Mesenchymal stem cell (in vitro differentiated cells and primary cell): ENCODE results near the gene R3HDM4.

Experiments
- DNase-seq: peaks from one replicate; pipeline ENCODE4 v3.0.0-alpha.2; 2013
- H2AFZ ChIP-seq: one replicate; pipeline ENCODE4 v1.6.1; 2013; ENCODE audit warnings: low read depth, mild to moderate bottlenecking, control low read depth, inconsistent platforms, low read length, moderate library complexity
- H2AK5ac ChIP-seq: 2 replicates; pipeline ENCODE4 v1.6.1; 2013; ENCODE audit warnings: low read length, moderate library complexity, mild to moderate bottlenecking, inconsistent platforms; ENCODE audit not compliant: severe bottlenecking
- H2BK120ac ChIP-seq: one replicate; pipeline ENCODE4 v1.6.1; 2013; ENCODE audit warnings: low read depth, mild to moderate bottlenecking, inconsistent platforms, low read length, moderate library complexity
- H2BK12ac ChIP-seq, 2 experiments: one replicate each; pipeline ENCODE4 v1.6.1; 2013; ENCODE audit warnings: inconsistent platforms in 2 of 2, low read length in 2 of 2, mild to moderate bottlenecking in 2 of 2, moderate library complexity in 2 of 2, control low read depth in 1 of 2
- H2BK15ac ChIP-seq: one replicate; pipeline ENCODE4 v1.6.1; 2013; ENCODE audit warnings: mild to moderate bottlenecking, low read depth, inconsistent platforms; ENCODE audit not compliant: poor library complexity, severe bottlenecking
- H2BK5ac ChIP-seq: 2 replicates; pipeline ENCODE4 v1.6.1; 2013; ENCODE audit warnings: low read depth, mild to moderate bottlenecking, low read length, control low read depth, inconsistent platforms; ENCODE audit not compliant: poor library complexity, severe bottlenecking
- H3K14ac ChIP-seq, 2 experiments: one replicate each; pipeline ENCODE4 v1.6.1; 2013; ENCODE audit warnings: inconsistent platforms in 2 of 2, low read length in 2 of 2, control low read depth in 1 of 2, mild to moderate bottlenecking in 1 of 2, moderate library complexity in 1 of 2
- H3K18ac ChIP-seq, 2 experiments: one replicate each; pipeline ENCODE4 v1.6.1; 2013; ENCODE audit warnings: inconsistent platforms in 2 of 2, low read length in 2 of 2, control low read depth in 1 of 2, low read depth in 1 of 2, mild to moderate bottlenecking in 1 of 2
- H3K23ac ChIP-seq, 2 experiments: one replicate each; pipeline ENCODE4 v1.6.1; 2013; ENCODE audit warnings: inconsistent platforms in 2 of 2, low read length in 2 of 2, mild to moderate bottlenecking in 2 of 2, moderate library complexity in 2 of 2, control low read depth in 1 of 2
- H3K27ac ChIP-seq: 2 replicates; pipeline ENCODE4 v1.5.1; 2013; ENCODE audit warnings: mild to moderate bottlenecking, moderate library complexity, low read length, control low read depth, inconsistent platforms; ENCODE audit not compliant: poor library complexity, severe bottlenecking
- H3K27me3 ChIP-seq, 2 experiments: 2 replicates each; pipeline versions ENCODE4 v1.6.1 to v1.7.0; 2013; ENCODE audit warnings: low read length in 2 of 2, mild to moderate bottlenecking in 2 of 2, moderate library complexity in 2 of 2, control low read depth in 1 of 2, inconsistent platforms in 1 of 2; ENCODE audit not compliant: control insufficient read depth in 1 of 2, insufficient read depth in 1 of 2
- H3K36me3 ChIP-seq, 2 experiments: 2 replicates each; pipeline versions ENCODE4 v1.6.1 to v1.7.0; 2013; ENCODE audit warnings: low read length in 2 of 2, control low read depth in 1 of 2, inconsistent platforms in 1 of 2, low read depth in 1 of 2, mild to moderate bottlenecking in 1 of 2; ENCODE audit not compliant: insufficient read depth in 2 of 2, control insufficient read depth in 1 of 2
- H3K4ac ChIP-seq, 2 experiments: one replicate each; pipeline ENCODE4 v1.6.1; 2013; ENCODE audit warnings: inconsistent platforms in 2 of 2, low read length in 2 of 2, mild to moderate bottlenecking in 2 of 2, moderate library complexity in 2 of 2, control low read depth in 1 of 2, low read depth in 1 of 2
- H3K4me1 ChIP-seq: 2 replicates; pipeline ENCODE4 v1.6.1; 2013; ENCODE audit warnings: low read depth, low read length, control low read depth; ENCODE audit not compliant: control insufficient read depth, insufficient read depth
- H3K4me2 ChIP-seq: 2 replicates; pipeline ENCODE4 v1.6.1; 2013; ENCODE audit warnings: low read length, mild to moderate bottlenecking, inconsistent platforms; ENCODE audit not compliant: poor library complexity, severe bottlenecking
- H3K4me3 ChIP-seq, 2 experiments: 2 replicates each; pipeline versions ENCODE4 v1.5.1 to v1.7.0; 2013; ENCODE audit warnings: low read length in 2 of 2, mild to moderate bottlenecking in 2 of 2, control low read depth in 1 of 2, low read depth in 1 of 2; ENCODE audit not compliant: insufficient read depth in 1 of 2
- H3K79me1 ChIP-seq: replicated peaks from 2 replicates; pipeline ENCODE4 v1.6.1; 2013; ENCODE audit warnings: mild to moderate bottlenecking, control low read depth, low read length, inconsistent platforms; ENCODE audit not compliant: poor library complexity, severe bottlenecking
- H3K9ac ChIP-seq: 2 replicates; pipeline ENCODE4 v1.7.0; 2013; ENCODE audit warnings: mild to moderate bottlenecking, low read length, moderate library complexity
- H3K9me3 ChIP-seq: 2 replicates; pipeline ENCODE4 v1.7.0; 2013; ENCODE audit warnings: mild to moderate bottlenecking, low read length; ENCODE audit not compliant: control insufficient read depth
- H4K8ac ChIP-seq: one replicate; pipeline ENCODE4 v1.6.1; 2013; ENCODE audit warnings: inconsistent platforms, mild to moderate bottlenecking, low read length, moderate library complexity
- H4K91ac ChIP-seq: one replicate; pipeline ENCODE4 v1.6.1; 2013; ENCODE audit warnings: mild to moderate bottlenecking, low read length, inconsistent platforms
- WGBS: methylation state at CpG from one replicate; pipeline ENCODE4 v1.1.7; 2013; ENCODE audit warnings: mixed read lengths; 5-methylcytosine and 5-hydroxymethylcytosine counted together

R3HDM4 gene

DNA sequence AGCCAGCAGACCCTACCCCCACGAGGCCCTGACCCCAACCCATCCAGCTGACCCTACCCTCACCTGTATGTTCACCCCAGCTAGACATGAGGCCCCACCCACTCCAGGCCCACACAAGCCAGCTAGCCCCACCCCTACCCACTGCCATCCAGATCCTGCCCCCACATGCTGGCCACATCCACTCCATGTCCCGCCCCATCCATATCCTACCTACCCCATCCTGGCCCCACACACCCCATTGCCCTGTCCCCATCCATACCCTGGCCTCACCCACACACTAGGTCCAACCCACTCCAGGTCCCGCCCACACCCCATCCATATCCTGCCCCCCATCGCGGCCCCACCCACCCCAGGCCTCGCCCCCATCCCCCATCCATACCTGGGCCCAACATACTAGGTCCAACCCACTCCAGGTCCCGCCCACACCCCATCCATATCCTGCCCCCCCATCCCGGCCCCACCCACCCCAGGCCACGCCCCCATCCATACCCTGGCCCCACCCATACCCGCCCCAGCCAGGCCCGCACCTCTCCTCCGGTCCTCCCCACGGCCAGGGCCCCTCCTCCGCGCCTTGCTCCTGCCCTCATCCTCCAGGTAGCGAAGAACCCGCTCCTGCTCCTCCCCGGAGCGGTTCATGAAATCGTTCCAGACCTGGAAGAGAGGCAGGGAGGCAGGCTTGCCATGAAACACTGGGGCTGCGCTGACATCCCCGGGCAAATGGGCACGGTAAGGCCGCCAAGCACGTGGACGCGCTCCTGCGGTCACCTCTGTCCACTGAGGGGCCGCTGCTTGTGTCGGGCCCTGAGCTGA, 12.5 kb downstream of the R3HDM4 start:
- Histone ChIP-seq H3K9me3 (no peaks in the 10 kb centered on the region), H2AFZ (no peak overlapping the region), H2BK120ac (no peak overlapping the region), H4K91ac (no peak overlapping the region), H3K36me3 (peaks cover 26 to 69% of the 10 kb centered on the region in 2 experiments), H3K23ac (no peak overlapping the region), H3K4me1 (peaks cover 25% of the 10 kb centered on the region), H3K14ac (no peak overlapping the region), H3K9ac (no peak overlapping the region), H4K8ac (peak overlapping the region; percentile 64), H3K4ac (no peak overlapping the region), H2BK5ac (no peak overlapping the region), H3K27me3 (no peaks in the 10 kb centered on the region), H3K18ac (no peak overlapping the region), H3K4me3 (no peak overlapping the region), H2BK12ac (no peak overlapping the region), H2BK15ac (peak overlapping the region; percentile 90), H2AK5ac (no peak overlapping the region), H3K79me1 (peaks cover 30% of the 10 kb centered on the region), H3K27ac (no peak overlapping the region), H3K4me2 (no peak overlapping the region)
- DNase-seq = no peak
- WGBS = 92% methylated on average over 25 of the region's 30 CpGs

DNA sequence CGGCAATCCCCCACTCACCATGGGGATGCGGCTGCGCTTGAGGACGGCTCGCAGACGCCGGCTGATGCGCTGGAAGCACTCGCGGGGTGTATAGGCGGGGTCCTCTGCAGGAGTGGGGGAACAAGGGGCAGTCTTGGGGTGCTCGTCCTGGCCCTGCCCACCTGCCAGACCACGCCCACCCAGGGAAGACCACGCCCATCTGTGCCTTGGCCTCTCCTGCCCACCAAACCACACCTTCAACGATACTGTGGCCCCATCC, 13.0 kb downstream of the R3HDM4 start:
- no peak for DNase-seq
- H3K36me3 ChIP-seq = peaks cover 26 to 69% of the 10 kb centered on the region in 2 experiments
- H2BK5ac ChIP-seq = no peak overlapping the region
- no peak overlapping the region for H3K4ac ChIP-seq
- peaks cover 26% of the 10 kb centered on the region for H3K4me1 ChIP-seq
- H3K14ac ChIP-seq = no peak overlapping the region
- H4K91ac ChIP-seq = no peak overlapping the region
- H3K9me3 ChIP-seq = no peaks in the 10 kb centered on the region
- H3K9ac ChIP-seq = no peak overlapping the region
- H3K79me1 ChIP-seq = peaks cover 31% of the 10 kb centered on the region
- no peak overlapping the region for H4K8ac ChIP-seq
- H2AK5ac ChIP-seq = no peak overlapping the region
- H2BK120ac ChIP-seq = no peak overlapping the region
- H3K27ac ChIP-seq = no peak overlapping the region
- no peaks in the 10 kb centered on the region for H3K27me3 ChIP-seq
- no peak overlapping the region for H3K4me3 ChIP-seq
- WGBS = 93% methylated on average over 15 of the region's 15 CpGs
- no peak overlapping the region for H2BK12ac ChIP-seq
- no peak overlapping the region for H3K4me2 ChIP-seq
- H3K18ac ChIP-seq = no peak overlapping the region
- no peak overlapping the region for H3K23ac ChIP-seq
- H2BK15ac ChIP-seq = peak overlapping the region; percentile 15
- H2AFZ ChIP-seq = no peak overlapping the region

DNA sequence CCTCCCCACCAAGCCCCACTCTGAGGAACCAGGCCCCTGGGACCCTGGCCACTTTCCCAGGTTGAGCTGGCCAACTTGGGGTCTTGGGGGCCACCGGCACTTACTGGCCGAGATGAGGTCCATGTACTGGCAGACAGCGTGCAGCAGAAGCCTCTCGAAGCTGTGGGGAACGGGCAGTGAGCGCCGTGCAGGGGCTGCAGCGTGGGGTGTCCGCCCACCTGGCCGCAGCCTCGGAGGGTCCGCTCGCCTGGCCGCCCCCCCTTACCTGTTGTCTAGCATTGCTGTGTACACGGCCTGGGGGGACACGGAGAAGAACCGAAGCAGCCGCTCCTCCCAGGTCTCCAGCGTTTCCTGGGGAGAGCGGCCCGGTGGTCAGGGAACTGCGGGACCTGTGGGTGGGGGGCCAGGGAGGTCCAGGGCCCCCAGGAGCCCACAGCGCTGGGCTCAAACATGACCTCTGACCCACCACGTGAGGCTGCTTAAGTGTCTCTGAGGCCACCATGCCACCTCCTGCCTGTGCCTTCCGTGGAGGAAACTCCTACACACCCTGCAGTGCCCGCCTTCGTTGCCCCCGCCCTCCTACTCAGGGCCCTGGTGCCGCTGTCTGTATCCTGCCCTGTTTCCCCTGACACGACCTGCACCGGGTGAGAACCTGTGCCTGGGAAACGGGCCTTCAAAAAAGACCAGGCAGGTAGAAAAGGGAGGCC, 13.5 kb downstream of the R3HDM4 start:
- H2AK5ac ChIP-seq = no peak overlapping the region
- no peak overlapping the region for H3K27ac ChIP-seq
- peaks cover 26 to 69% of the 10 kb centered on the region in 2 experiments for H3K36me3 ChIP-seq
- H3K18ac ChIP-seq = no peak overlapping the region
- no peak overlapping the region for H4K8ac ChIP-seq
- no peak overlapping the region for H3K4ac ChIP-seq
- no peak overlapping the region for H4K91ac ChIP-seq
- H3K4me1 ChIP-seq = peaks cover 26% of the 10 kb centered on the region
- H2AFZ ChIP-seq = no peak overlapping the region
- no peak overlapping the region for H3K23ac ChIP-seq
- no peak overlapping the region for H2BK5ac ChIP-seq
- no peak overlapping the region for H3K4me2 ChIP-seq
- no peak overlapping the region for H2BK15ac ChIP-seq
- H3K9me3 ChIP-seq = no peaks in the 10 kb centered on the region
- no peak for DNase-seq
- peaks cover 31% of the 10 kb centered on the region for H3K79me1 ChIP-seq
- no peak overlapping the region for H2BK12ac ChIP-seq
- H3K9ac ChIP-seq = no peak overlapping the region
- no peaks in the 10 kb centered on the region for H3K27me3 ChIP-seq
- no peak overlapping the region for H2BK120ac ChIP-seq
- WGBS = 92% methylated on average over 32 of the region's 32 CpGs
- no peak overlapping the region for H3K4me3 ChIP-seq
- H3K14ac ChIP-seq = no peak overlapping the region

DNA sequence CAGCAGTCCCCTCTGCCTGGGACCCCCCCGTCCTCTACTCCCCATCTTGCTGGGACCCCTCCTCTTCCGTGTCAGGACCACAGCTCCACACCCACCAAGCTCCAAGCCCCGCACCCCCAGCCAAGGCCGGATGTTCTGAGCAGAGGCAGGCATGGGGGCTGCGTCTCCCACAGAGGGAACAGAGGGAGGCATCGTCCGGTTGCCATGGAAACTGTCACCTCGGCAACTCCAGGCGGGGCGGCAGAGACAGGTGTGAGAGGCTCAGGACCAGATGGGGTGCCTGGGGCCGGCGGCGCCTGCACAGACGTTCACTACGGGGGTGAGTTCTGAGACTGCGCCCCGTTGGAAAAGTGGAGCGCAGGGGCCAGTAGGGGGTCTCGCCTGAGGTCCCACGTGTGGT, 14.4 kb downstream of the R3HDM4 start:
- H4K91ac ChIP-seq = no peak overlapping the region
- H3K27ac ChIP-seq = no peak overlapping the region
- no peak overlapping the region for H3K4ac ChIP-seq
- no peaks in the 10 kb centered on the region for H3K27me3 ChIP-seq
- WGBS = 89% methylated on average over 15 of the region's 20 CpGs
- H2BK5ac ChIP-seq = no peak overlapping the region
- peaks cover 26 to 62% of the 10 kb centered on the region in 2 experiments for H3K36me3 ChIP-seq
- no peak overlapping the region for H2BK12ac ChIP-seq
- H2BK120ac ChIP-seq = no peak overlapping the region
- no peaks in the 10 kb centered on the region for H3K9me3 ChIP-seq
- H3K9ac ChIP-seq = no peak overlapping the region
- peaks cover 23% of the 10 kb centered on the region for H3K4me1 ChIP-seq
- H4K8ac ChIP-seq = peak overlapping the region; percentile 38
- H3K14ac ChIP-seq = no peak overlapping the region
- H2AK5ac ChIP-seq = no peak overlapping the region
- H3K4me3 ChIP-seq = no peak overlapping the region
- DNase-seq = no peak
- no peak overlapping the region for H3K23ac ChIP-seq
- H3K79me1 ChIP-seq = peaks cover 31% of the 10 kb centered on the region
- no peak overlapping the region for H2BK15ac ChIP-seq
- H2AFZ ChIP-seq = no peak overlapping the region
- H3K4me2 ChIP-seq = no peak overlapping the region
- no peak overlapping the region for H3K18ac ChIP-seq
